NCI-H146 (cell line): ENCODE data around the gene PRR20G.
A peak's percentile ranks its signal among the peaks of the same experiment; 100 is the strongest.
"Not testable (repeated sequence)": the region's sequence is repeated elsewhere in the genome, so short reads cannot be mapped to it uniquely, and the experiment has no call there.

Experiments used
- DNase-seq: peaks from one replicate; lab custom pipeline; 2025; lab: John Stamatoyannopoulos, UW

Gene PRR20G

GRCh38 chr3:127287840-127288239, at the start of gene PRR20G:
TSS of gene PRR20G (minus strand) at chr3:127288046. CDS start at chr3:127287365, 681 bp downstream.
- peak; percentile 22 for DNase-seq

GRCh38 chr3:127337001-127337400, 49.2 kb upstream of the PRR20G start:
- DNase-seq = no peak

GRCh38 chr3:127336101-127336500, 48.3 kb upstream of the PRR20G start:
- no peak for DNase-seq

GRCh38 chr3:127330385-127330784, 42.5 kb upstream of the PRR20G start:
- no peak for DNase-seq

GRCh38 chr3:127329631-127330285, 41.9 kb upstream of the PRR20G start:
- no peak for DNase-seq

GRCh38 chr3:127328421-127328820, 40.6 kb upstream of the PRR20G start:
- no peak for DNase-seq

GRCh38 chr3:127326341-127326740, 38.5 kb upstream of the PRR20G start:
- no peak for DNase-seq

GRCh38 chr3:127325629-127325961, 37.7 kb upstream of the PRR20G start:
- DNase-seq = no peak

- DNase-seq = no peak
Observed at GRCh38 chr3:127324913-127325628, 37.2 kb upstream of the PRR20G start.

GRCh38 chr3:127324076-127324475, 36.2 kb upstream of the PRR20G start:
- DNase-seq = no peak

- no peak for DNase-seq
Observed at GRCh38 chr3:127323581-127323980, 35.7 kb upstream of the PRR20G start.

- DNase-seq = no peak
Observed at GRCh38 chr3:127321371-127321770, 33.5 kb upstream of the PRR20G start.

GRCh38 chr3:127320529-127321121, 32.8 kb upstream of the PRR20G start:
- DNase-seq = no peak

GRCh38 chr3:127316685-127317084, 28.8 kb upstream of the PRR20G start:
- DNase-seq = no peak

GRCh38 chr3:127312818-127313217, 25.0 kb upstream of the PRR20G start:
- DNase-seq = no peak

- not testable (repeated sequence) for DNase-seq
Observed at GRCh38 chr3:127308821-127309220, 21.0 kb upstream of the PRR20G start.

- no peak for DNase-seq
Observed at GRCh38 chr3:127307916-127308315, 20.1 kb upstream of the PRR20G start.

- no peak for DNase-seq
Observed at GRCh38 chr3:127307112-127307835, 19.4 kb upstream of the PRR20G start.

- no peak for DNase-seq
Observed at GRCh38 chr3:127306361-127307111, 18.7 kb upstream of the PRR20G start.

GRCh38 chr3:127305499-127306060, 17.7 kb upstream of the PRR20G start:
- DNase-seq = no peak

GRCh38 chr3:127304121-127304744, 16.4 kb upstream of the PRR20G start:
- DNase-seq = peak; percentile 93
